NCI-H82 treated with DMSO at 0.1 percent for 48 hours (cell line): ENCODE measurements around the gene TBXAS1.

Experiments used
- DNase-seq: peaks from one replicate; lab custom pipeline; 2025; ENCODE audit not compliant: unreplicated experiment; lab: John Stamatoyannopoulos, UW

TBXAS1 gene

DNA sequence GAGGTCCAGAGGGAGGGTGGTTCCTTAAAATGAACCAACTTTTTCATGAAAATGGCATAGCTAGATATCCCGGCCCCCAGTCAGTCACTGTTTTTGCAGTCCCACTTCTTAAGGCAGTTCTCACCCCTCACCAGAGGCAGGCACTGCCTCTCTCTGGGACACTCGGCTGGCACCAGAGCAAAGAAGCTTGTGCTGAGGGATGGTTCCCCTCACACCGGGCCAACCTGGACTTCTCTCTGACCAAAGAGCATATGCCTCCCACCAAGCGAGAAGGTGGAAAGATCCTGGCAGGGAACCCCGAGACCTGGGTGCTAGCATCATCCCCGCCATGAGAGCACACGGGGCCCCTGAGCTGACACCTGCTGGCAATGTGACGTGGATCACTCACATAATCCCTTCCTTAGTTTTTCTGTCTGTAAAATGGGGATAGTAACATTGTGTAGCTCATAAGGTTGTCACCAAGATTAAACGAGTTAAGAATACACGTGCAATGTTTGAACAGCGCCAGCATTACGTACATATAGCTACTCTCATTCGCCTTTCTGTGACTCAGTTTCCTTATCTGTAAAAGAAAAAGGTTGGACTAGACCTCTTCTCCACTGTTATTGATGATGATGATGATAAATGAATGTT is 145.2 kb downstream of the TBXAS1 start:
- DNase-seq, result no peak

DNA sequence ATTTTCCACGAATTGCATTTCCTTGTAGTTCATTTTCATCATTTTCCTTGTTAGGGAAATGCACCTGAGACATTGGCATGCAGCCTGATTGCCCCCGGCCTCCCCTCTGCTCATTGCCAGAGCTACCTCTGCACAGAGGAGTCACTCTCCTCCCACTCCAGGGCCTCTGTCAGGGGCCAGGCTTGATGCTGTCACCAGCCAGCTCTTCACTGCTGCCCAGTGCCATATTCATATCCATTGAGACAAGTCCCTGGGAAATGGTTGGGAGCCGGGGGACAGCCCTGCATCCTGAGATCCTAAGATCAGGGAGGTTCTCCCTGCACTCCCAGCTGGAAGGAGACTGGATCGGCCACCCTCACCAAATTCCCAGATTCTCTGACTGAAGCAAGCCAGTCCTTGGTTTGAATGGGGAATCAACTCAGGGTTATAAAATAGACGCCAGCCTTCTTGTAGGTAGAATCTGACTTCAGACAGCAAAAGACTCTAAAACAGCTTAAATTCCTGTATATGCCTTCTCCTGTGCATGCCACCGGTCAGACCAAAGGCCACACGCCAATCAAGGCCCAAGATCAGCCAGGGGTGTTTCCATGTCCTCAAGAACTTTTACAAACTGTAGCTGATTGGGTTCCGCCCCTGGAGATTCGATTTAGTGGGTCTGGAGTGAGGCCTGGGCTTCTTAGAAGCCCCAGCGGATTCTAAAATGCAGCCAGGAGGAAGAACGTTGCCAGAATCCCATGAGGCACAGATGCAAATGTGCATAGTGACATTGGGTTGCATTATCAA is 147.2 kb downstream of the TBXAS1 start:
- no peak for DNase-seq

DNA sequence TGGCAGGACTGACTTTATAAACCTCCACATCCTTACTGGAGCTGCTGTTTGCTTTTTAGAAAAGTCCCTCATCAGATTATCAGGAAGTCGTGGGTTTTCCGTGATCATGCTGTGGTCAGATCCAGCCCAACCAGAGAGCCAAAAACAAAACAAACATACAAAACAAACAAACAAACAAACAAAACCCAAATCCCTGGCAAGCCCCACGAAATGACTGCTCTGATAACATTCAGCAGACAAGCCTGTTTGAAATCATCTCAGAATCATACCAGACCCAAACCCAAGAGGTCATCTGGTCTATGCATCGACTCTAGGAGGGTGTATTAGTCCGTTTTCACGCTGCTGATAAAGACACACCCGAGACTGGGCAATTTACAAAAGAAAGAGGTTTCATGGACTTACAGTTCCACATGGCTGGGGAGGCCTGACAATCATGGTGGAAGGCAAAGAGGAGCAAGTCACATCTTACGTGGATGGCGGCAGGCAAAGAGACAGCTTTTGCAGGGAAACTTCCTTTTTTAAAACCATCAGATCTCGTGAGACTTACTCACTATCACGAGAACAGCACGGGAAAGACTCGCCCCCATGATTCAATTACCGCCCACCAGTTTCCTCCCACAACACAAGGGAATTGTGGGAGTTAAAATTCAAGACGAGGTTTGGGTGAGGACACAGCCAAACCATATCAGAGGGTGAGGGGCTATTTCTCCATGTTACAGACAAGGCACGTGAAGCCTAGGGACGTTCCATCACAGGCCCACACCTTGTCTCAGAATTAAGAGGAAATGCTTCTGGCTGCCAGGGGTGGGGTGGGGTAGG is 148.0 kb downstream of the TBXAS1 start:
- DNase-seq, result no peak

- DNase-seq, result no peak
Measured at GRCh38 chr7:139981511-139981895, 152.4 kb downstream of the TBXAS1 start.

- DNase-seq, result no peak
Measured at GRCh38 chr7:139982927-139983920, 154.2 kb downstream of the TBXAS1 start.

DNA sequence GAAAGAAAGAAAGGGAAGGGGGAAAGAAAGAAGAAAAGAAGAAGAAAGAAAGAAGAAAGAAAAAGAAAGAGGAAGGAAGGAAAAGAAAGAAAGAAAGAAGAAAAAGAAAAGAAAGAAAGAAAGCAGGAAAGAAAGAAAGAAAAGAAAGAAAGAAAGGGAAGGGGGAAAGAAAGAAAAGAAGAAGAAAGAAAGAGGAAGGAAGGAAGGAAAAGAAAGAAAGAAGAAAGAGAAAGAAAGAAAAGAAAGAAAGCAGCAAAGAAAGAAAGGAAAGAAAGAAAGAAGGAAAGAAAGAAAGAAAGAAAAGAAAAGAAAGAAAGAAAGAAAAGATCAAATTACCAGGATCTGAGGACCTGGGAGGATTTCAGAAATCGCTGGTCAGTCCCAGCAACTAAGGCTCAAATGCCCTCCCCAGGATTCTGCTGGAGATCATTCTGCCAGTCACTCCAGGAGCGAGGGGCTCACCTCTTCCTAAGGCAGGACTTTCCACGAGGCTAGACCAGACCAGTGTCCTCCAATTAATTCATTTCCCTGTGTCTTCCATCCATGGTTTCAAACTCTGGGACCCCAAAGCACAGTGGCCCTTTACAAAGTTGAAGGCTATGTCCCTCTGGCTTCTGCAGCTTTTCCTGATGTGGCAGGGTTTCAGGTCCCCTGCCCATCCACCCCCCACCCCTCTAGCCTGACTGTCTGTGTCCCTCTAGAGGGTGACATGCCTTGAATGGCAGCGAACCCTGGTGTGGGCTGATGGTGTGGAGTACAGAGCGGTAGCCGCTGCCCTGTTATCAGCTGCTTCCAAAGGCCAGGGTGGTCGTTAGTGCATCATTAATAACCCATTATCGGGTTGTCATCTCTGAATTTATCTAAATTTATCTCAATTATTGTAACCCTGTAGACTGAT is 155.8 kb downstream of the TBXAS1 start:
- DNase-seq, result no peak

GRCh38 chr7:139985811-139986210 is 156.7 kb downstream of the TBXAS1 start:
- no peak for DNase-seq

- no peak for DNase-seq
Measured at GRCh38 chr7:139987691-139988516, 158.8 kb downstream of the TBXAS1 start.

DNA sequence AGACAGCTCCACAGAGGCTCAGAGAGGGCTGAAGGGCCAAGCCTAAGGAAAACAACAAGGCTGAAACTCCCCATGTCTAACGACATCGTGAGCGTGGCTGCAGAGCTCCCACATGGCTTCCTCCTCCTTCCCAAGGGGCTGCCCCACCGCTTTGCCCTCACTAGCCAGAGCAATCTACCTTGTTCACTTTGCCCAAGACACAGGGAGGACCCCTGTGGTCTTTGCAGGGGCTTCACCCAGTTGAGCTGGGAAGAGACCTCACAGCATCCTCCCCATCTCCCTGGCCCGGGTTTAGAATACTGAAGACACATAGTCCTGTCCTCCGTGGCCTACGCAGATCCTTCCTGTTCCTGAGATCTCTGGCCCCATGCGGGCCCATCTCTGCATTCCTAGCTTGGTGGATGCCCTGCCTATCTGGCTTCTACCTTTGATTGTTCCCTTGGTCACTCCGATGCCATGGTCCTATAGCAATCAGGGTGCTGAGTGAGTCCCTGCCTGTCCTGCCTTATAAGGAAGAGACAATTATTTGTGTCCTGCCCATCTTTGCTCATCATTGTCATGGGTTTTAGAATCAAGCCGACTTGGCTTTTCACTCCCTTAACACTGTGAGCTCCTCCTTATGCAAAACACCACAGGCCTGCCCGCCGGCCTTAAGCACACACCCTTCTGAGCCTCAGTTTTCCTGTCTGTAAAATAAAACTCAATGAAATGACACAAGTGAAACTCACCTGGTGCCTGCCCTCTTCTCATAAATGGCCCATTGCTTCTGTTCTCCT is 160.5 kb downstream of the TBXAS1 start:
- DNase-seq, result no peak

- no peak for DNase-seq
Measured at GRCh38 chr7:139990142-139990535, 161.1 kb downstream of the TBXAS1 start.

GRCh38 chr7:139990571-139991268 is 161.7 kb downstream of the TBXAS1 start:
- no peak for DNase-seq

DNA sequence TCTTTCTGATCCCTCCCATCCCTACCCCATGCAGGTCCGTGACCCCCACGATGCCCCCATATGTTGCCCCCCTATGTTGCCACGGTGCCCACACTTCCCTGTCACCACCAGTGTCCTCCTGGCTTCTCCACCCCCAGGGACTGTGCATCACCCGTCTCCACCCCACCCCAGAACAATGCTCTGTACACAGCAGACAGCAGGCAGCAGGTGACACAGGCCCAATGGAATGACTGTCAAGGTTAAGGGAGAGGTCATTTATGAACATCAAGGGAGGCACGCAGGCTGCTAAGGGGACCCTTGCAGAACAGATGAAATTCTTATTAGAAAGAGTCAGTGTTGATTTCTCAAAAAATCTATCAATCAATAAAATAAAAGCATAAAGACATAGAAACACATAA is 162.2 kb downstream of the TBXAS1 start:
- DNase-seq, result no peak

GRCh38 chr7:139991911-139992310 is 162.8 kb downstream of the TBXAS1 start:
- DNase-seq, result no peak

- no peak for DNase-seq
Measured at GRCh38 chr7:139992353-139993044, 163.4 kb downstream of the TBXAS1 start.

- no peak for DNase-seq
Measured at GRCh38 chr7:139993169-139993568, 164.1 kb downstream of the TBXAS1 start.

DNA sequence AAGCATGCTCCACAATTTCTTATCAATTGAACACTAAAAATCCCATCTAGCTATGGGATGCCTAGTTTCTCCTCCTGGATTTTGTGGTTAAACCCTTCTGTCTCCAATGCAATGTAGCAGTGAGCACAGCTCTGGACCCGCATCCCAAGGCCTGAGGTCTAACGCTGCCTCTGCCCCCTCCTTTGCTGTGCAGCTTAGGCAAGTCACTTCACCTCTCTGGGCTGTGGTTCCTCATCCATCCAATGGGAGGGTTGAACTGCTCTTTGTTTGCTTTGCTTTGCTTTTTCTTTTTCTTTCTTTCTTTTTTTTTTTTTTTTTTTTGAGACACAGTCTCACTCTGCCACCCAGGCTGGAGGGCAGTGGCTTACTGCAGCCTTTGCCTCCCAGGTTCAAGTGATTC is 164.5 kb downstream of the TBXAS1 start:
- no peak for DNase-seq

DNA sequence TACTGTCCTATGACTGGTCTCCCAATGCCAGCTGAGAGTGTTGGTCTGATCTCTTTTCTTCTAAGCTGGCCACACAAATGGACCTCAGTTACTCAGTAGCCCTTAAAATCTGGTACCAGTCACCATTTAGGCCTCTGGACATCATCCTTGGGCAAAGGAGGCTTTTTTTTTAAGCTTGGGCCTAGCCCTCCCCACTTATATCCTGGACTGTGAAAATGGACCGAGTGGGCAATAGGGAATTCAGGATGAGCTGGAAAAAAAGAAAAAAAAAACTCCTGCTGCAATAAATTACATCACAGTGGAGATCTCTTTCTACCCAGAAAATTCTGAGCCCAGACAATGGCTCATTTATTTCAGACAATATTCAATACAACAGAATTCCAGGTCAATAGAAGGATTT is 165.3 kb downstream of the TBXAS1 start:
- no peak for DNase-seq
